WI38 (cell line): ENCODE measurements around the gene GALNTL6.
"Not testable (repeated sequence)": the region's sequence is repeated elsewhere in the genome, so short reads cannot be mapped to it uniquely, and the experiment has no call there.

Experiments
- H3K4me3 ChIP-seq: 2 replicates; pipeline ENCODE4 v1.5.1; 2011; ENCODE audit warnings: low read depth, mild to moderate bottlenecking, control low read depth, low read length
- TF ChIP-seq, protein P1 (sequence below): IDR thresholded peaks from 2 replicates; pipeline ENCODE4 v1.5.1; 2012; ENCODE audit warnings: low read depth, mild to moderate bottlenecking, control low read depth, low read length

GALNTL6 gene

DNA sequence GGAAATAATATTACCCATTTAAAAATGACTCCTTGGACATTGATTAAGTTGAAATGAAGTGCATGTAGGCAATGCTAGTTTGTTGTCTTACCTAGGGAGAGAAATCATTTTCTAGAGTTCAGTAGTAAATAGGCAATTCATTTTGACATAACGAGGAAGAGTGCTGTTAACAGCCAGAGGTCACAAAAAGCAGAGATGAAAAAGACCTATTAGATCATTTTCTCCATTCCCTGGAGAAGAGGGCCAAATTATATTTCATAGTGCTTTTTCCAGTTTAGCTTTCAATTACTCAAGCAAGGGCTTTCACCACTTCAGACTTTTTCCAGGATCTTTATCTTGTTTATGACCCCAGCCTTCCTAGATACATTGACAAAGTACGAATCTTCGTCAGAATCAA is 981.1 kb downstream of the GALNTL6 start:
- TF ChIP-seq, protein P1, sequence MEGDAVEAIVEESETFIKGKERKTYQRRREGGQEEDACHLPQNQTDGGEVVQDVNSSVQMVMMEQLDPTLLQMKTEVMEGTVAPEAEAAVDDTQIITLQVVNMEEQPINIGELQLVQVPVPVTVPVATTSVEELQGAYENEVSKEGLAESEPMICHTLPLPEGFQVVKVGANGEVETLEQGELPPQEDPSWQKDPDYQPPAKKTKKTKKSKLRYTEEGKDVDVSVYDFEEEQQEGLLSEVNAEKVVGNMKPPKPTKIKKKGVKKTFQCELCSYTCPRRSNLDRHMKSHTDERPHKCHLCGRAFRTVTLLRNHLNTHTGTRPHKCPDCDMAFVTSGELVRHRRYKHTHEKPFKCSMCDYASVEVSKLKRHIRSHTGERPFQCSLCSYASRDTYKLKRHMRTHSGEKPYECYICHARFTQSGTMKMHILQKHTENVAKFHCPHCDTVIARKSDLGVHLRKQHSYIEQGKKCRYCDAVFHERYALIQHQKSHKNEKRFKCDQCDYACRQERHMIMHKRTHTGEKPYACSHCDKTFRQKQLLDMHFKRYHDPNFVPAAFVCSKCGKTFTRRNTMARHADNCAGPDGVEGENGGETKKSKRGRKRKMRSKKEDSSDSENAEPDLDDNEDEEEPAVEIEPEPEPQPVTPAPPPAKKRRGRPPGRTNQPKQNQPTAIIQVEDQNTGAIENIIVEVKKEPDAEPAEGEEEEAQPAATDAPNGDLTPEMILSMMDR: no peak
- H3K4me3 ChIP-seq: no peak overlapping the region

DNA sequence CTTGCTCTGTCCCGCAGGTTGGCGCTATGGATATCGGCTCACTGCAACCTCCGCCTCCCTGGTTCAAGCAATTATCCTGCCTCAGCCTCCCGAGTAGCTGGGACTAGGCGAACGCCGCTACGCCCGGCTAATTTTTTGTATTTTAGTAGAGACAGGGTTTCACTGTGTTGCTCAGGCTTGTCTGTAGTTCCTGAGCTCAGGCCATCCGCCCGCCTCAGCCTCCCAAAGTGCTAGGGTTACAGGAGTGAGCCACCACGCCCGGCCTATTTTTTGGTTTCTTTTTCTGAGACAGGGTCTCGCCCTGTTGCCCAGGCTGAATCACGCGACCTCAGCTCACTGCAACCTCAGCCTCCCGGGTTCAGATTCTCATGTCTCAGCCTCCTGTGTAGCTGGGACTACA is 984.1 kb downstream of the GALNTL6 start:
- not testable (repeated sequence) for H3K4me3 ChIP-seq

DNA sequence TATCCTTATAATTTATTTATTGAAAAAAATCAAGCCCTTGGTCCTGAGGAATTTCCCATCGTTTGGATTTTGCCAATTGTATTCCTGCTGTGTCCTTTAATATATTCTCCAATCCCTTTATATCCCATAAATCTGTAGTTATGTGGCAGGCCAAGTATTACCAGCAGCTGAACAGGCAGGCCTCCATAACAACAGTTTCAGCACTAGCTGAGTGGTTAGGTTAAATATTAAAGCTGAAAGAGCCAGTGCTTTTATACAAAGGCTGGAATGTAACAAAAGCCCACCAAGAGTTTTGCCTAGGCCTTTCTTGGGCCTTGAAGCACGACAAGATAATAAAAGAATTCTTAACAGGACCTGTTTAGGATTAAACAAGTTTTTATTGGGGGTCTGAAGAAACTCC is 988.8 kb downstream of the GALNTL6 start:
- H3K4me3 ChIP-seq: no peak overlapping the region
- TF ChIP-seq, protein P1: no peak

DNA sequence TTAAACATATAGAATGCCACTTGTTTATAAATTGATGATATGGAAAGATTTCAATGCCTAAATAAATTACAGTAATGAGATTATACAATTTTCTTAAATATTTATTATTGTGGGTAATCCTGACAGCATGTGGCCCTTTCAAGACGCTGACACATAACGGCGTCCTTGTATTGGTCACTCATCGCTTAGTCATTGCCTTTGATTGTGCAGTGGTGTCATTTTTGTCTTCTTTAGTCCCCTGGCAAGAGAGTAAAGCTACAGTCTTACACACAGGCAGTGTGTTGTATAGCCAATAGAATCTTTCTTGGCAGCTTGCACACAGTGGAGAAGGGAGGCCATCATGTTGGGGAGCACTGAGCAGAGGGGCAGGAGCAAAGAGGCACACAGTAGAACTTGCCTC is 993.6 kb downstream of the GALNTL6 start:
- H3K4me3 ChIP-seq: no peak overlapping the region
- TF ChIP-seq, protein P1: no peak

DNA sequence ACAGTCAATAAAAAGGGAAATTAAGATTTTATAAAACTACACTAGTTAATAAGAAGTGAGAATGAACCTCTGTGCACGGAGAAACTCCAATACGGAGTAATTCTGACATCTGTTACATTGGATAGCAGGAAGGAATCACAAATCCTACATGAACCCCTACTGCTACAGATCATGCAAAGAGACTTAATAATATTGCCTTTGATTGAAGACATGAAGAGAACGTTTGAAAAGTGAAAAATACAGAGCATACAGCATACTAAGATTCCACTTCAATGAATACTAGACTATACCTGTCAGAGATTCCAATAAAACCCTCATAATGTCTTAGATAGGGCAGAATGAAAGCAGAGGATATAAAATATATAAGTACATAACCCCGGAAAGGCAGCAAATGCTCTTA is 995.0 kb downstream of the GALNTL6 start:
- H3K4me3 ChIP-seq: no peak overlapping the region
- TF ChIP-seq, protein P1: no peak

DNA sequence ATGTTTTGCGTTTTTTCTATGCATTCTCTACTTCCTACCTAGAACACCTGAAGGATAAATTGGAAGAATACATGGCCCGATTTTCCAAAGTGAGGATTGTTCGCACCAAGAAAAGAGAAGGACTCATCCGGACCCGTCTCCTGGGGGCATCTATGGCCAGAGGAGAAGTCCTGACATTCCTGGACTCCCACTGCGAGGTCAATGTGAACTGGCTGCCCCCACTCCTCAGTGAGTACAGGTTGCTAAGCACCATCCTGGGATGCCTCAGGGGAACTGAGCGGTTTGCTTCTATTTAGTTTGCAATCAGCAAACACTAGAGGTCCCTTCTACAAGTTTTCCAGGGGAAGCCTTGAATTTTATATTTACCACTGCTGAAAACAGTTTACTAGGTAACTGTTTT is 996.1 kb downstream of the GALNTL6 start:
- TF ChIP-seq, protein P1: no peak

DNA sequence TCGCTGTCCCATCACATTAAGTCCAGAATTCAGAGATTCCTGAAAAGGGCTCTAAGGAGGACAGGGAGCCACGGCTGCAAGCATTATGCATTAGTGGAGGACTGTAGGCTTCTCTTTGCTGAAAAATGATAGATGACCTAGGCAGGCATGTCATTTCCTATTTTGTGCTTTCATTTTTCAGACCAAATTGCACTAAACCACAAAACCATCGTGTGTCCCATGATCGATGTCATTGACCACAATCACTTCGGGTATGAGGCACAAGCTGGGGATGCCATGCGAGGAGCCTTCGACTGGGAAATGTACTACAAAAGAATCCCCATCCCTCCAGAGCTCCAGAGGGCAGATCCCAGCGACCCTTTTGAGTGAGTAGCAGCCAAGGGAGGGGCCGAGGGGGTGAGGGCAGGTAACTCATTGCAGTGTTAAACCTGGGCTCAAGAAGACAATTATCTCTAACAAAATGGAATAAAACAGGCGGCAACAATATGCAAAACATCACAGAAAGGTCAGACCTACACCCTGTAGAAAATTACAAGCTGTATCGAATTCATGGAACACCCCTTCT is 1000.2 kb downstream of the GALNTL6 start:
- TF ChIP-seq, protein P1: no peak
- no peak overlapping the region for H3K4me3 ChIP-seq

More for the DNA sequence above, 996.1 kb downstream of the GALNTL6 start:
- H3K4me3 ChIP-seq: no peak overlapping the region

DNA sequence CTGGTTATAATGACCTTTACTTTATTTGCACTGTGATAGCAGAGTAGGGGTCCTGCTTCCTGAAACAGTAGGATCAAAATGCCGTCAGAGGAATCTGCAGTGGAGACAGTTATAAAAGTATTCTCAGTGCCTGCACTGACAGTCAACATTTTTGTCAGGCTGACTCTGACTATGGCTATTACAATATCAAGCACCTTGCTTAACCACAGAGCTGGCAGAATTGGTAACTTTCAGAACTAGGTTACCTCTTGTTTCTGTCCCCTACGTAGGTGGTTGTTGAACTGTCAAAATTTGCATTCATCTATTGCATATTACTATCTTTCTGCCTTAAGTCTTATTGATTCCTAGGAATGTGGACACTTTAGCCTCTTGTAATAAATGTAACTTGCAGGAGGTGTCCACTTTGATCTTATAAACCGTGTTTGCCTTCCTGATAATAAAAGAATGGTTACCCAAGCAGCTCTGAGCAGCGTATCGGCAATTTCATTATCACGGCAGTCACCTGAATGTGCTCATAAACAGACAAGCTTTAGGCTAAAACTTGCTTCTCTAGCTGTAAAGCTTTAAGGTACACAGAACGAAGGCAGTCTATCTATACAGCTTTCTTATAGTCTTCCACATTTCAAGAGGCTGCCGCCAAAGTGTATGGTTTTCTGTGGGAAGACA is 1002.4 kb downstream of the GALNTL6 start:
- no peak overlapping the region for H3K4me3 ChIP-seq
- TF ChIP-seq, protein P1: no peak
